H9 (cell line): ENCODE measurements around the gene DNASE1L3. TPM values are rescaled to one million over a fixed set of nuclear protein-coding genes. Genes with fewer than 3 reads are reported as not detected.

ENCODE experiments used
- DNase-seq: peaks from one replicate; pipeline ENCODE4 v3.0.0-alpha.2; 2017
- H2AFZ ChIP-seq: one replicate; pipeline ENCODE4 v1.6.1; 2013; ENCODE audit warnings: mild to moderate bottlenecking, low read length, control low read depth, moderate library complexity
- H2AK5ac ChIP-seq: 2 replicates; pipeline ENCODE4 v1.6.1; 2013; ENCODE audit warnings: low read length, control low read depth, mixed read lengths; ENCODE audit not compliant: insufficient read length
- H2BK120ac ChIP-seq: one replicate; pipeline ENCODE4 v1.6.1; 2013; ENCODE audit warnings: low read depth, mild to moderate bottlenecking, low read length, control low read depth, inconsistent platforms; ENCODE audit not compliant: poor library complexity, severe bottlenecking
- H2BK12ac ChIP-seq: 2 replicates; pipeline ENCODE4 v1.6.1; 2013; ENCODE audit warnings: low read length, control low read depth, mixed read lengths, low read depth; ENCODE audit not compliant: insufficient read length
- H2BK15ac ChIP-seq: 2 replicates; pipeline ENCODE4 v1.6.1; 2013; ENCODE audit warnings: low read depth, low read length, control low read depth
- H2BK20ac ChIP-seq: one replicate; pipeline ENCODE4 v1.6.1; 2013; ENCODE audit warnings: low read depth, mild to moderate bottlenecking, low read length, control low read depth, inconsistent platforms; ENCODE audit not compliant: poor library complexity, severe bottlenecking
- H2BK5ac ChIP-seq: 2 replicates; pipeline ENCODE4 v1.6.1; 2013; ENCODE audit warnings: low read length, control low read depth, mixed read lengths; ENCODE audit not compliant: insufficient read length
- H3K14ac ChIP-seq: 2 replicates; pipeline ENCODE4 v1.6.1; 2013; ENCODE audit warnings: low read length, control low read depth; ENCODE audit not compliant: insufficient read depth
- H3K18ac ChIP-seq: 2 replicates; pipeline ENCODE4 v1.6.1; 2013; ENCODE audit warnings: low read depth, mild to moderate bottlenecking, mixed read lengths, low read length, control low read depth; ENCODE audit not compliant: insufficient read length
- H3K23ac ChIP-seq: 2 replicates; pipeline ENCODE4 v1.6.1; 2013; ENCODE audit warnings: low read length, control low read depth, mixed read lengths, low read depth; ENCODE audit not compliant: insufficient read length
- H3K23me2 ChIP-seq: 2 replicates; pipeline ENCODE4 v1.6.1; 2013; ENCODE audit warnings: low read depth, mild to moderate bottlenecking, mixed read lengths, low read length, control low read depth; ENCODE audit not compliant: insufficient read length, poor library complexity, severe bottlenecking
- H3K27ac ChIP-seq: 2 replicates; pipeline ENCODE4 v1.5.1; 2013; ENCODE audit warnings: low read length, control low read depth, mixed read lengths, low read depth; ENCODE audit not compliant: insufficient read length
- H3K27me3 ChIP-seq: 2 replicates; pipeline ENCODE4 v1.6.1; 2013; ENCODE audit warnings: low read length, control low read depth, inconsistent platforms; ENCODE audit not compliant: insufficient read depth
- H3K4ac ChIP-seq: 2 replicates; pipeline ENCODE4 v1.6.1; 2013; ENCODE audit warnings: low read depth, mild to moderate bottlenecking, control low read depth, inconsistent platforms, low read length, moderate library complexity
- H3K4me1 ChIP-seq: 2 replicates; pipeline ENCODE4 v1.6.1; 2013; ENCODE audit warnings: low read length, control low read depth, inconsistent platforms; ENCODE audit not compliant: insufficient read depth
- H3K4me2 ChIP-seq: 2 replicates; pipeline ENCODE4 v1.6.1; 2013; ENCODE audit warnings: low read length, control low read depth, mixed read lengths; ENCODE audit not compliant: insufficient read length, insufficient read depth
- H3K56ac ChIP-seq: 2 replicates; pipeline ENCODE4 v1.6.1; 2013; ENCODE audit warnings: low read depth, mild to moderate bottlenecking, mixed read lengths, low read length, control low read depth; ENCODE audit not compliant: insufficient read length
- H3K79me1 ChIP-seq: 2 replicates; pipeline ENCODE4 v1.6.1; 2013; ENCODE audit warnings: low read depth, mild to moderate bottlenecking, moderate library complexity, low read length, control low read depth, inconsistent platforms; ENCODE audit not compliant: insufficient read depth, poor library complexity, severe bottlenecking
- H3K79me2 ChIP-seq: 2 replicates; pipeline ENCODE4 v1.6.1; 2013; ENCODE audit warnings: low read length, control low read depth, inconsistent platforms; ENCODE audit not compliant: insufficient read depth
- H3K9ac ChIP-seq: 2 replicates; pipeline ENCODE4 v1.6.1; 2013; ENCODE audit warnings: low read length, control low read depth, mixed read lengths; ENCODE audit not compliant: insufficient read length; ENCODE audit errors: extremely low read depth
- H3K9me3 ChIP-seq: one replicate; pipeline ENCODE4 v1.6.1; 2013; ENCODE audit warnings: low read depth, low read length, inconsistent platforms; ENCODE audit not compliant: control insufficient read depth
- H3T11ph ChIP-seq: one replicate; pipeline ENCODE4 v1.6.1; 2013; ENCODE audit warnings: mild to moderate bottlenecking, low read length, control low read depth, inconsistent platforms
- H4K20me1 ChIP-seq: one replicate; pipeline ENCODE4 v1.6.1; 2013; ENCODE audit not compliant: control insufficient read depth, insufficient read length, insufficient read depth
- H4K5ac ChIP-seq: 2 replicates; pipeline ENCODE4 v1.6.1; 2013; ENCODE audit warnings: low read depth, mild to moderate bottlenecking, mixed read lengths, low read length, control low read depth; ENCODE audit not compliant: insufficient read length
- H4K8ac ChIP-seq: replicated peaks from 2 replicates; pipeline ENCODE4 v1.6.1; 2013; ENCODE audit warnings: low read length, control low read depth, mixed read lengths, low read depth; ENCODE audit not compliant: insufficient read length
- H4K91ac ChIP-seq: 2 replicates; pipeline ENCODE4 v1.6.1; 2013; ENCODE audit warnings: low read depth, mild to moderate bottlenecking, moderate library complexity, mixed read lengths, low read length, control low read depth; ENCODE audit not compliant: insufficient read length
- H3K27ac Mint-ChIP-seq, 3 experiments: 2 replicates in 2 of 3; 3 replicates in 1 of 3; pipeline ENCODE4 v1.8.0; 2020 to 2021; ENCODE audit warnings: mixed read lengths in 3 of 3, mild to moderate bottlenecking in 1 of 3, moderate library complexity in 1 of 3
- H3K27me3 Mint-ChIP-seq: 2 replicates; pipeline ENCODE4 v1.8.0; 2021; ENCODE audit warnings: low read depth, mild to moderate bottlenecking, moderate library complexity, mixed read lengths
- H3K36me3 Mint-ChIP-seq, 3 experiments: 2 replicates in 2 of 3; 3 replicates in 1 of 3; pipeline ENCODE4 v1.8.0; 2020 to 2021; ENCODE audit warnings: low read depth in 3 of 3, mixed read lengths in 3 of 3; ENCODE audit not compliant: insufficient read depth in 1 of 3
- H3K4me1 Mint-ChIP-seq, 2 experiments: 2 replicates each; pipeline ENCODE4 v1.8.0; 2020; ENCODE audit warnings: mixed read lengths in 2 of 2
- H3K4me3 Mint-ChIP-seq, 2 experiments: 2 replicates in 1 of 2; 3 replicates in 1 of 2; pipeline ENCODE4 v1.8.0; 2020 to 2021; ENCODE audit warnings: mild to moderate bottlenecking in 2 of 2, mixed read lengths in 2 of 2, moderate library complexity in 1 of 2
- H3K9me3 Mint-ChIP-seq, 2 experiments: 2 replicates in 1 of 2; 3 replicates in 1 of 2; pipeline ENCODE4 v1.8.0; 2020; ENCODE audit warnings: mild to moderate bottlenecking in 2 of 2, mixed read lengths in 2 of 2, moderate library complexity in 1 of 2
- CTCF ChIP-seq: fragments of 200-600 bp; sonication (generic); conservative IDR thresholded peaks from 3 replicates; pipeline ENCODE4 v1.8.0; 2021; ENCODE audit warnings: antibody characterized with exemption, mild to moderate bottlenecking
- WGBS: extraction: QIAGEN DNeasy Blood & Tissue Kit; methylation state at CpG from one replicate; pipeline ENCODE4 v1.1.7; 2013; ENCODE audit warnings: missing lambda C conversion rate, low lambda C conversion rate, mixed read lengths; ENCODE audit not compliant: insufficient read length; ENCODE audit errors: extremely low coverage; 5-methylcytosine and 5-hydroxymethylcytosine counted together
- total RNA-seq: library from RNA; stranded (reverse); gene quantifications from 2 replicates; pipeline ENCODE4 v1.2.1, GENCODE V29; 2021

DNASE1L3 gene
- total RNA-seq, 1 experiment from 2014 or later: not detected

DNA sequence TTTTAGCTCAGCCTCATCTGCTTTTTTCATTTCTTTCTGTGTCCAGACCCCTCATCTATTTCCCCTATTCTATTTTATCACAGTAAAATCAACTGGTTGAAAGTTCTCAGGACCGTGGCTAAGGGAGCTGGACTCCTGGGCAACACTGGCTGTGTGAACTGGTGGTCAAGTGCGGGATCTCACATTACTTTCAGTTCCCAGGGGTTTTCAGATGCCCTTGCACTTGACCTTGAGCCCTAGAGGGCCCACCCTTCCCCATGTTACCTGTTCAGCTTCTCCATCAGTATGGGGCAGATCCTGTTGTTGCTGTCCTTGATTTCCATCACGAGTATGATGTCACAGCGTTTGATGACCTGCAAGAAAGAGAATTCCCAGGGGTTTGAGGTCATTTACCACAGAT, 2.8 kb downstream of the DNASE1L3 start:
- Histone ChIP-seq H3K27ac (no peak overlapping the region), H3K4ac (no peak overlapping the region), H3K18ac (no peak overlapping the region), H2BK5ac (no peak overlapping the region), H2BK120ac (no peak overlapping the region), H4K8ac (no peak overlapping the region), H2BK12ac (no peak overlapping the region), H3K79me1 (no peaks in the 10 kb centered on the region), H3K23me2 (no peaks in the 10 kb centered on the region), H3K23ac (no peak overlapping the region), H2BK20ac (no peak overlapping the region), H2BK15ac (no peak overlapping the region), H3K4me1 (no peaks in the 10 kb centered on the region), H2AK5ac (no peak overlapping the region), H3K9me3 (no peaks in the 10 kb centered on the region), H3T11ph (no peak overlapping the region), H3K4me2 (no peak overlapping the region), H3K56ac (no peak overlapping the region), H2AFZ (no peak overlapping the region), H4K20me1 (no peaks in the 10 kb centered on the region), H4K91ac (no peak overlapping the region), H4K5ac (no peak overlapping the region), H3K79me2 (no peaks in the 10 kb centered on the region), H3K27me3 (no peaks in the 10 kb centered on the region), H3K9ac (no peak overlapping the region), H3K14ac (no peak overlapping the region)
- no peak for DNase-seq
- H3K27ac Mint-ChIP-seq: no peak overlapping the region
- no peak for TF ChIP-seq CTCF
- peaks cover 14% of the 10 kb centered on the region for H3K27me3 Mint-ChIP-seq
- H3K4me1 Mint-ChIP-seq: no peaks in the 10 kb centered on the region; a peak in 1 of 4 replicates
- H3K9me3 Mint-ChIP-seq: no peaks in the 10 kb centered on the region; a peak in 2 of 5 replicates
- no CpG with 5 or more reads among the region's 4 CpGs for WGBS
- H3K36me3 Mint-ChIP-seq: no peaks in the 10 kb centered on the region
- no peak overlapping the region for H3K4me3 Mint-ChIP-seq
